Measurements from ENCODE around the gene SRRM2.
A peak's percentile ranks its signal among the peaks of the same experiment; 100 is the strongest.

Gene SRRM2

GRCh38 chr16:2713985-2714774 lies 38.3 kb upstream of the SRRM2 start:
- H3K4me3 ChIP-seq (ENCODE audit: low read depth, low read length), result no peak overlapping the region

DNA sequence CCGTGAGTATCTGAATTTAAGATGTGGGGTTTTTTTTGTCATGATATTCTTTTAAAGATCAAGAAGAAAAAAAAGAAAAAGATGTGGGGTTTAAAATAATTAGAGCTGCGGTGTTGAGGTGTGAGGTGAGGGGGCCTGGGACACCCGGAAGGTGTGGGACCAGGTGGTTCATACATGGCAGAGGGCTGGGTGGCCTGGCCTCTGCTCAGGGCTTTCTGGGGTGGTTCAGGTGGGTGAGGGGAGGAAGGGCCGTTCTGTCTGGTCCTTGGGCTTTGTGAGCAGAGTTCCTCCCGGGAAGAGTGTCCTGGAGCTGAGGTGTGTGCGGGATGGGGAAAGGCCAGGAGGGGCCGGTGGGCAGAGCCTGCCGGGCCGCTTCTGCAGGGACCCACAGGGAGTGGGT lies 37.4 kb upstream of the SRRM2 start:
- H3K4me3 ChIP-seq (ENCODE audit: low read depth, low read length), result no peak overlapping the region

DNA sequence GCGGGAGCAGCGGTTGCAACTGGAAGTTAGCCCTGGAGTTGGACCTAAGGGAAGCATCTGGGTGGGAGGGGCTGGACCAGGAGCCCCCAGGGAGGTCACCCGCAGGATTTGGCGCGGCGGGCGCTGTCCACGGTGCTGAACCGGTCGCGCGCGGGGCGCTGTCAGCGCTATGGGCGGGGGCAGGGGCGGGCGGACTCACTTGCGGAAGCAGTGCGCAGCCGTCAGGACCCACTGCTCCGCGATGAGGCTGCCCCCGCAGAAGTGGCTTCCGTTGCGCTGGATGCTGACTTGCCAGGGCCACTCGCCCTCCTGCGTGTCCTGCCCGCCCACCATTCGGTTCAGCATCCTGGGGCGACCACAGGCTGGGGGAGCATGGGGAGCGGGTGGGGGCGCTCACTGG lies 36.9 kb upstream of the SRRM2 start:
- no peak overlapping the region for H3K4me3 ChIP-seq (ENCODE audit: low read depth, low read length)

DNA sequence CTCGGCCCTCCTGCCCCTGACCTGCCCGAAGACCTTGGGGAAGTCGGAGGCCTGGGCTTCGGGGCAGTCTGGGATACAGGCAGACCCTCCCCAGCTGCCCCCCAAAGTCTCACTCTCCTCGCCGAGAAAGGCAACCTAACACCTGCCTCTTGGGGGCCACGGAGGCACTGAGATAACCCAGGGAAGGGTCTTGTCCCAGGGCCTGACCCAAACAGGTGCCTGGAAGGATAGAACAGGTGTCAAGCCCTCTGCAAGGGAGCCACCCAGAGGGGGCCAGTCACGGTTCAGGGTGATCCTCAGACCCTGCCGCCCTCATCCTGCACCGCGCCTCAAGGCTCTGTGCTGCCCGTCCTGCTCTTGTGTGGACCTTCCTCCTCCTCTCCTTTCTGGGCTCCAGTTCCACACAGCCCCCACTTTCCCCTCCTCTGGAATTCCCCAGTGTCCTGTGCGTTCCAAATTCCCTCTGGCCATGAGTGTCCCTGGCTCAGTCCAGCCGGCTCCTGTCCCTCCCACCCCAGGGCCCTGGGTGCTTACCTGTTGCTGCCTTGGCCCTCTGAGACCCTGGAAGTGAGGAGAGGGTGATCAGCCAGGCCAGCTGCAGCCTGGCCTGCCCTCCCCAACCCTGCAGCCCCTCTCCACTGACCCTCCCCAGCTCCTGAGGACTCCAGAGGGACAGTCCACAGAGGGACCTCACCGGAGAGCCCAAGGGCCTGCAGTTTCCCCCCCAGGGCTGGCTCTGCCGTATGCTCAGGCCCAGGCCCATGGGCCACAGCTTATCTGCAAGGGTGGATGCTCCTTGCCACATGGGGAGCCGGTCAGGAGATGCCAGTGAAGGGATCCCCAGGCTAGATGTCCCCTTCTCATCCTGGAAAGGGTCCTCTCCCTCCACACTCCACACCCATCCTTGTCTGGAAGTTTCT lies 36.2 kb upstream of the SRRM2 start:
- H3K4me3 ChIP-seq (ENCODE audit: low read depth, low read length), result no peak overlapping the region

- H3K4me3 ChIP-seq (ENCODE audit: low read depth, low read length), result no peak overlapping the region
Measured at GRCh38 chr16:2716948-2717347, 35.5 kb upstream of the SRRM2 start.

DNA sequence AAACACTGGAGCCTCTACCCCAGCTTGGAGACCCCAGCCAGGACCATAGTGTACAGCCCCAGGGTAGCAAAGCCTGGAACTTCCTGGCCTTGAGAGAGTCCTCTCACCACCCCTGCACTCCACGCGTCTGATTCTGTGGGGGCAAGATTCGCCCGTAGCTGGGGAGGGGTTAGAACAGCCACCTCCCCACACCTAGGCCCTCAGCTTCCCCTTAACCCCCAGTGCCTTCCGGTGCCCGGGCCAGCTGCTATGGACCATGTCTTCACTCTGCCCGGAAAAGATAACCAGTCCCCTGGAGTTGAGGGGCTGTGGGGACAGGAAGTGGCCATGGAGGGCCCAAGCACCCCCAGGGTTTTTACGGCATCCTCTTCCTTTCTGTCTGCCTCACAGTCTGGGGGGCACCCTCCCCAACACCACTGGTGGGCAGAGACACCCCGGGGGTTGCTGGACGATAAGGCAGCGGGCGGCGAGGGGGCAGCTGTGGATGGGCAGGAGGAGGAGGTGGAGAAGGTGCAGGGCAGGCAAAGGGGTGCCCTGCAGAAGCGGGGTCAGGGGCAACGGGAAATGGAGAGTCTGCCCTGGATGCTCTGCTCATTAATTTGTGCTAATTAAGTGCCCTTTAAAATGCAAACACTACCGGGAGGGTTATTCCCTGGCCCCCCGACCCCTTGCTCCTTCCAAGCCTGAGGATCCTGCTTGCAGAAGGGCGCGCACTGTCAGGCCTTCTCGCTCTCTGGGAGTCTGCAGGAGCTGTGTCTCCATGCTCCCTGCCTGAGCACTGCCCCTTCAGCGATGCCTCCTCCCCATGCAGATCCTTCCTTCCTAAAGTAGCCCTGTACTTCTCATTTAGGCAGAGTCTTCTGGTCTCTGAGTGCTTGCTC lies 34.8 kb upstream of the SRRM2 start:
- no peak overlapping the region for H3K4me3 ChIP-seq (ENCODE audit: low read depth, low read length)

- H3K4me3 ChIP-seq (ENCODE audit: low read depth, low read length), result no peak overlapping the region
Measured at GRCh38 chr16:2719328-2720063, 32.9 kb upstream of the SRRM2 start.

DNA sequence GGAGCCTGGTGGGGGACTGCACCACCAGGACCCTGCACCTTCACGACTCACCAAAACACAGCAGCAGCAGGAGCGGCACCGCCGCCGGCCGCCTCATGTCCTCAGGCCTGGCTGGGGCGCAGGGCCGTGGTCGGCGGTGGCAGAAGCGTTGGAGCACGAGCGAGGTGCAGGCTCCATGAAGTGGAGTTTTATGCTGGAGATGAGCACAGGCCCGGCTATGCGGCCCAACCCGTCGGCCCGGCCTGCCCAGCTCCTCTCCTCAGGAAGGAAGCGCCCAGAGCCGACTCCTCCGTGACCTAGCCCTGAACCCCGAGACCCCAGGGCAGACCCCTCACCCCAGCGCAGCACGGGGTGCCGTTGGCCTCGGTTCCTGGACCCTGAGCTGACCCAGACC lies 32.4 kb upstream of the SRRM2 start, which contains the start of gene PRSS27:
PRSS27 (minus strand) TSS at position 161 of the 394 bp plus-strand sequence; CDS start at position 97, 64 bp downstream.
- peak within 1 kb of the TSS; percentile 37 for H3K4me3 ChIP-seq (ENCODE audit: low read depth, low read length)

- peak overlapping the region; percentile 47 for H3K4me3 ChIP-seq (ENCODE audit: low read depth, low read length)
Measured at GRCh38 chr16:2720719-2721633, 31.5 kb upstream of the SRRM2 start.

GRCh38 chr16:2721634-2722173 lies 30.7 kb upstream of the SRRM2 start:
- H3K4me3 ChIP-seq (ENCODE audit: low read depth, low read length), result peak overlapping the region; percentile 47

DNA sequence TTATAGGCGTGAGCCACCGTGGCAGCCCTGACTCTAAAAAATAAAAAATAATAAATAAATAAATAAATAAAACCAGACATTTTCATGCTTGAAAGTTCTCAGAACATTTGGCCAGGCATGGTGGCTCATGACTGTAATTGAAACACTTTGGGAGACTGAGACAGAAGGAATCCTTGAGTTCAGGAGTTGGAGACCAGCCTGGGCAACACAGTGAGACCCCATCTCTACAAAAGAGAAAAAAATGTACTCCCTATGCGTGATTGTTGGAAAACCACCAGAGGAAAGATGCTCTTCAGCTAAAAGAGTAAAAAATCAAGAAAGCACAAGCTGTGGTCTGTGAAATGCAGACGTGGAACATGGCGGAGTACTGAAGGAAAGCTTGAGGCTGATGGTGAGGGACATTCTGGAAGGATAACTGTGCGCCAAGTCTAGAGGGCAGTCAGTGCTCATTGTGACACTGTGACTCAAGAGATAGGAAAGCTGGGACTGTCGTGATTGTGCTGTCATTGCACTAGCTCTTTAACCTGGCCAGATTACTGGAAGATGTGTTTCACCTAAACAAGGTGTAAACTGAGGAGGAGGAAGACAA lies 28.3 kb upstream of the SRRM2 start:
- no peak overlapping the region for H3K4me3 ChIP-seq (ENCODE audit: low read depth, low read length)

DNA sequence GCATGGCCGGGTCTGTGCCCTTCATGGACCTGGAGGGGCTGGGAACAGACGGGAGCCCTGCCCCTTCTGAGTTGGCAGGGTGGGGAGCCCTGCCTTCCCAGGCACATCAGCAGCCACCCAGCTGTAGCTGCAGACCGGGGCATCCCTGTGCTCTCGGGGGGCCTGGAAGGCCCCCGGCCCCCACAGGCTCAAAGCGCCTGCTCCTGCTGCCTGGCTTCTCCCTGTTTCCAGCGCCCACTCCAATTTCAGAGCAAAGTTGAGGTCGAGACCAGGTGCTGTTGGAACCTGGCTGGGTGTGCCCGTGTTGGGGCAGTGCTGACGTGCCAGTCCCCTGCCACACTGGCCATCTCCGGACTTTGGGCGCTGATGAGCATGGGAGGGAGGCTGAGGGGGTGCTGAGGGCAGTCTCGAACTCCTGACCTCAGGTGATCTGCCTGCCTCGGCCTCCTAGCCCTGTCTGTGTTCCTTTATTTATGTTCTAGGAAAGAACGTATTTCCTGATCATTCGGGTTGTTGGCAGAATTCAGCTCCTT lies 27.6 kb upstream of the SRRM2 start:
- H3K4me3 ChIP-seq (ENCODE audit: low read depth, low read length), result no peak overlapping the region

- no peak overlapping the region for H3K4me3 ChIP-seq (ENCODE audit: low read depth, low read length)
Measured at GRCh38 chr16:2726923-2727322, 25.5 kb upstream of the SRRM2 start.

GRCh38 chr16:2728034-2728433 lies 24.4 kb upstream of the SRRM2 start:
- no peak overlapping the region for H3K4me3 ChIP-seq (ENCODE audit: low read depth, low read length)

GRCh38 chr16:2734844-2735515 lies 17.5 kb upstream of the SRRM2 start:
- H3K4me3 ChIP-seq (ENCODE audit: low read depth, low read length), result no peak overlapping the region

GRCh38 chr16:2736476-2737237 lies 15.8 kb upstream of the SRRM2 start:
- no peak overlapping the region for H3K4me3 ChIP-seq (ENCODE audit: low read depth, low read length)

GRCh38 chr16:2737238-2737605 lies 15.2 kb upstream of the SRRM2 start:
- no peak overlapping the region for H3K4me3 ChIP-seq (ENCODE audit: low read depth, low read length)
